ENCODE measurements around the gene TMPRSS3.

The TMPRSS3 gene

DNA sequence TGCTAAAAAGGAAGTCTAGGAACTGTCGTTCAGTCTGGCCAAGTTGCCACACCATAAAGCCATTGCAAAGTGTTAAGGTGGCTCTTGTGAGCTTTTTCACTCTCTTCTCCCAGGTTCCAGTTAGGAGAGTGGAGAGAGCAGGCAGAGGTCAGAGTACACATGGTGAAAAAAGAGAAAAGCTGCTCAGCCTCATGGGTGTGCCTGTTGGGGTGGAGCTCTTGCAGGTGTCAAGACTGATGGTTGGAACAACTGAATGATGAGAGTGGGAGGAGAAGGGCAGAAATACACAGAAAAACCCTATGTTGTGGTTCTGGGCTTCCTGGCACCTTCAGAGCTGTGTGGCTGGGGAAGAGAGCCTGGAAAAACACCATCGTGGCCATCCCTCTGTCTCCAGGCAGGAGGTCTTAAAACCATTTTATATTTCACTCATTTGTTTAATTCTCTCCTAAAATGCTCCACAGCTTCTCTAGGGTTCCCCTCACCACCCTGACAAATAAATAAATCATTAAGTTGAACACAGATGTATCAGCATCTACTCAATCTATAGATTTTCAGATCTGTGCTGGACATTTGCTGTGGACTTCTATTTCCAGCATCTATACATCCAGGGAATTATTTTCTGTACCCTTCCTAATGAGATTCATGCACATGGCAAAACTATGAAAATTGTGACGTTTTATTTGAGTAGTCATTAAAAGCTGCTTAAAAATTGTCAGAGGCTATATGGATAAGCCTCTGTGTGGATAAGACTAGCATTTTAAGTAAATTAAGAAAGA lies 25.4 kb upstream of the TMPRSS3 start:
- Histone ChIP-seq H3K27me3 (ENCODE audit: insufficient read depth, low read depth, severe bottlenecking) (no peaks in the 10 kb centered on the region), H3K36me3 (no peaks in the 10 kb centered on the region)

DNA sequence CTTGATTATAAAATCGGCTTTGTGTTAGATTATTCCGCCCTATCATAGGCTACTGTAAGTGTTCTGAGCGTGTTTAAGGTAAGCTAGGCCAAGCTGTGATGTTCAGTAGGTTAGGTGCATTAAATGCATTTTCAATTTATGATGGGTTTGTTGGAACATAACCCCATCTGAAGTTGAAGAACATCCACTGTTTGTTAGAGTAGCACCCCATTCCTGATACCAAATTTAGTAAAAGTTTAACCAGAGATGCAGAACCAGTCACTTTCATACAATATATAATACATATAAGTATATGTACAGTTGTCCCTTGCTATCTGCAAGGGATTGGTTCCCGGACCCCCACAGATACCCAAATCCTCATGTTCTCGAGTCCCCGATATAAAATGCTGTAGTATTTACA lies 24.0 kb upstream of the TMPRSS3 start:
- TF ChIP-seq, protein P1, sequence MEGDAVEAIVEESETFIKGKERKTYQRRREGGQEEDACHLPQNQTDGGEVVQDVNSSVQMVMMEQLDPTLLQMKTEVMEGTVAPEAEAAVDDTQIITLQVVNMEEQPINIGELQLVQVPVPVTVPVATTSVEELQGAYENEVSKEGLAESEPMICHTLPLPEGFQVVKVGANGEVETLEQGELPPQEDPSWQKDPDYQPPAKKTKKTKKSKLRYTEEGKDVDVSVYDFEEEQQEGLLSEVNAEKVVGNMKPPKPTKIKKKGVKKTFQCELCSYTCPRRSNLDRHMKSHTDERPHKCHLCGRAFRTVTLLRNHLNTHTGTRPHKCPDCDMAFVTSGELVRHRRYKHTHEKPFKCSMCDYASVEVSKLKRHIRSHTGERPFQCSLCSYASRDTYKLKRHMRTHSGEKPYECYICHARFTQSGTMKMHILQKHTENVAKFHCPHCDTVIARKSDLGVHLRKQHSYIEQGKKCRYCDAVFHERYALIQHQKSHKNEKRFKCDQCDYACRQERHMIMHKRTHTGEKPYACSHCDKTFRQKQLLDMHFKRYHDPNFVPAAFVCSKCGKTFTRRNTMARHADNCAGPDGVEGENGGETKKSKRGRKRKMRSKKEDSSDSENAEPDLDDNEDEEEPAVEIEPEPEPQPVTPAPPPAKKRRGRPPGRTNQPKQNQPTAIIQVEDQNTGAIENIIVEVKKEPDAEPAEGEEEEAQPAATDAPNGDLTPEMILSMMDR (IDR thresholded peaks at IDR 0.05; ENCODE audit: low read depth, low read length): no peak
- no peaks in the 10 kb centered on the region for H3K9me3 ChIP-seq (ENCODE audit: severe bottlenecking)
- H3K4me3 ChIP-seq (ENCODE audit: low read depth, low read length): no peak overlapping the region
- no peaks in the 10 kb centered on the region for H3K27me3 ChIP-seq (ENCODE audit: insufficient read depth, low read depth, severe bottlenecking)
- no peak overlapping the region for H3K27ac ChIP-seq
- no peak for DNase-seq
- H3K36me3 ChIP-seq: no peaks in the 10 kb centered on the region

More for the DNA sequence above, 25.4 kb upstream of the TMPRSS3 start:
- no peak overlapping the region for H3K4me3 ChIP-seq (ENCODE audit: low read depth, low read length)
- no peak overlapping the region for H3K27ac ChIP-seq
- no peak for DNase-seq
- TF ChIP-seq, protein P1 (IDR thresholded peaks at IDR 0.05; ENCODE audit: low read depth, low read length): no peak
- H3K9me3 ChIP-seq (ENCODE audit: severe bottlenecking): no peaks in the 10 kb centered on the region

DNA sequence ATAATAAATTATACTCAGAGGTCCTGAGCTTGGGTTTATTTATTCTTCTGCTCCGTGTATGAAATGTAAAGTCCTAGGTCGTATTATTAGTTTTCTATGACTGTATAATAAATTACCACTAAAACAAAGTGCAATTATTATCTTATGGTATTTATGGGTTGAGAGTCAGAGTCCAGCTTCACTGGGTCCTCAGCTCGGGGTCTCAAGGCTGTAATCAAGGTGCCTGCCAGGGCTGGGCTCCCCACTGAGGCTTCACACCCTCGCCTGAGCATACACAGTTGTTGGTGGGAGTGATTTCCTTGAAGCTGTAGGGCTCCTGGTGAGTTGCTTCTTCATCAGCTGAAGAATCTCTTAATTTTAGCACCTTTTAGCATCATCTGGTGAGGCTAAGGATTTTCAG lies 23.0 kb upstream of the TMPRSS3 start:
- no peaks in the 10 kb centered on the region for H3K9me3 ChIP-seq (ENCODE audit: severe bottlenecking)
- H3K36me3 ChIP-seq: no peaks in the 10 kb centered on the region
- no peak overlapping the region for H3K4me3 ChIP-seq (ENCODE audit: low read depth, low read length)
- no peak for DNase-seq
- H3K27ac ChIP-seq: no peak overlapping the region
- TF ChIP-seq, protein P1 (IDR thresholded peaks at IDR 0.05; ENCODE audit: low read depth, low read length): no peak
- H3K27me3 ChIP-seq (ENCODE audit: insufficient read depth, low read depth, severe bottlenecking): no peaks in the 10 kb centered on the region

DNA sequence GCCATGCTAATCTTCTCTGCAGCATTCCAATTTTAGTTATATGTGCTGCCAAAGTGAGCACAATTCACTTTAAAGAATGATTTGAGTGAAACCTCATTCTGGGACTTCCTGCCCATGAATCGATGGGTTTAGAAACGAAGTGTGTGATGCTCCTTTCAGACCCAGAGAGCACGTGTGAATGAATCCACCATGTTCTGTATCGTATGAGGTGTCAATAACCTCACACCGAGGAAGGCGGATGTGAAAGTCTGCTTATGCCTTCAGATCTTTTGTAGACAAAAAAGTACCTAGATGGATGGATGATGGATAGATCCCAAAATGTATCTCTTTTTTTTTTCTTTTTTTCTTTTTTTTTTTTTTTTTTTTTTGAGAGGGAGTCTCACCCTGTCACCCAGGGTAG lies 21.7 kb upstream of the TMPRSS3 start:
- H3K36me3 ChIP-seq: no peaks in the 10 kb centered on the region
- DNase-seq: no peak
- TF ChIP-seq, protein P1 (IDR thresholded peaks at IDR 0.05; ENCODE audit: low read depth, low read length): no peak
- no peak overlapping the region for H3K27ac ChIP-seq
- no peaks in the 10 kb centered on the region for H3K9me3 ChIP-seq (ENCODE audit: severe bottlenecking)
- no peaks in the 10 kb centered on the region for H3K27me3 ChIP-seq (ENCODE audit: insufficient read depth, low read depth, severe bottlenecking)
- H3K4me3 ChIP-seq (ENCODE audit: low read depth, low read length): no peak overlapping the region

DNA sequence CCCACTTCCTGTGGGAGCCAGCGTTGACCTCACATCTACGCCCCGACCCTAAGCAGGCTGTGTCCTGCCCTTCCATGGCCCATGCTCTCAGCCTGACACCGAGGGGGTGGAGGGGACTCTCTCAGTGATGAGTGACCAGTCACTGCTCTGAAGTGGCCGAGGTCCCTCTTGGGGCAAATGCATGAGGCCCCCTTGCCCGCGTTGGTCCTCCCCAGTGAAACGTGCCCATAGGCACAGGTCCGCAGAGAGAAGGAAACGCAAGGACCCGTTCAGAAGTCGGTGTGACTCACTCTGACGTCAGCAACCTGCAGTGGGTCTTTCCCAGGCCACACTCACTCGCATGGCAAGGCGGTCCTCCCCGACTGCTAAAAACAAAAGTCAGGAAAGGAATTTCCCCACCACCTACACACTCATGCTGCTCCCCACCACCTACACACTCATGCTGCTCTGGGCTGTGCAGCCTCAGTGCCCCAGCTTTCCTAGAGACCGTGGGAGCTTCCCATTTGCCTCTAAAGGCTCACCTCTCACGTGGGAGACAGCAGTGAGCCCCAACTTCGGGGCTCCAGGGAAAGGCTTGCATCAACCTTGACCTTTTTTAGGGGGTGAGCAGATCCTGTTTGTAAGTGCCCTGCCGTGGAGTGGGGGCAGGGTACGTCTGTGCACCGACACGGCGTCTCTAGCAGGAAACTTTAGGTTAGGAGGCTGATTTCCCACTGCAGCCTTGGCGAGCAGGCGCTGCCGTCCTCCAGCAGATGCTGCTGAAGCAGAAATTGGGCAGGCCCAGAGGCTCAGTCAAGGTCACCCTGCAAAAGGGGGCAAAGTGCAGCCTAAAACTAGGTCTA lies 19.3 kb upstream of the TMPRSS3 start:
- no peaks in the 10 kb centered on the region for H3K27me3 ChIP-seq (ENCODE audit: insufficient read depth, low read depth, severe bottlenecking)
- DNase-seq: no peak
- no peaks in the 10 kb centered on the region for H3K36me3 ChIP-seq
- H3K4me3 ChIP-seq (ENCODE audit: low read depth, low read length): no peak overlapping the region
- no peak overlapping the region for H3K27ac ChIP-seq
- no peaks in the 10 kb centered on the region for H3K9me3 ChIP-seq (ENCODE audit: severe bottlenecking)
- TF ChIP-seq, protein P1 (IDR thresholded peaks at IDR 0.05; ENCODE audit: low read depth, low read length): no peak

Data from WERI-Rb-1 (cell line).